Right renal cortex interstitium (tissue), 3 donors: ENCODE measurements around the gene TADA1. TPM values are rescaled to one million over a fixed set of nuclear protein-coding genes. Genes with fewer than 3 reads are reported as not detected.
"Not testable (repeated sequence)": the region's sequence is repeated elsewhere in the genome, so short reads cannot be mapped to it uniquely, and the experiment has no call there.

Source experiments
- DNase-seq, 3 donors: peaks; one replicate each; pipeline ENCODE4 v3.0.0-alpha.2; 2013; ENCODE audit warnings: low read depth in 3 of 3, low spot score in 2 of 3
- polyA plus RNA-seq, 3 donors: library from polyadenylated mRNA; unstranded; fragments of 120-200 nt; gene quantifications; one replicate each; pipeline ENCODE4 v1.2.1, GENCODE V29; 2013; ENCODE audit not compliant: insufficient read length in 3 of 3

Gene TADA1
- polyA plus RNA-seq, 3 donors, result 25.9 to 28.0 (median 27.5) TPM

DNA sequence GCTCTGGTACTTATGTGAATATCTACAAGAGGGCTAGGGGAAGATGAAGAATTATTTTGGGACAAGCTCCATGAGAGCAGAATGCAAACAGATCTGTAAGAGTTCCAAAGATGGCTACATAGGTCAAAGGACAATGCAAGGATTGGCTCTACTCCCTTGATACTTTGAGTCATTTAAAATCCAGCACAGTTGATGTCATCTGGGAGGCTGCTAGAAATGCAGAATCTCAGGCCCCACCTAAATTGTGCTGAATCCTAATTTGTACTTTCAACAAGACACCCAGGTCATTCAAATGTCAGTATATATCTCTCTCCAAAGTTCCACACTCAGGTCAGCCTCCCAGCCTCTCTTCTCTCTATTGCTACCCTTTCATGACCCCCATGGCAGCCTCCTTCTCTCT is 23.7 kb upstream of the TADA1 start:
- DNase-seq, result no peak

DNA sequence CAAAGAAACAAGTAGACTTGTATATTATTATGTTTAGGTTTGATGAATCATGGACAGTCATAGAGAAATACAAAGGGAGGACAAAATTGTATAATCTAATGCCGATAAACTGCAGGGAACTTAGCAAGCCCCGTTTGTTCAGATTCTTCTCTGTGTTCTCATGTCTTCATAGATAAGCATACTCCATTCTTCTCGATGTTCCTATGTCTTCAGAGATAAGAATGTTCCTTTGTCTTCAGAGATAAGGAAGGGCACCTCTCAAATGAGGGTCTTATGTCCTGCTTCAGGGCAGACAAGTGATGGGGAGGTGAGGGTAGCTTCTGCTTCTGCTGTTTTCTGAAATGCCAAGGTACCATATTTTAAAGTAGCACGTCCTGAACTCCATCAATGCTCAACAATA is 19.7 kb upstream of the TADA1 start:
- DNase-seq, result no peak

DNA sequence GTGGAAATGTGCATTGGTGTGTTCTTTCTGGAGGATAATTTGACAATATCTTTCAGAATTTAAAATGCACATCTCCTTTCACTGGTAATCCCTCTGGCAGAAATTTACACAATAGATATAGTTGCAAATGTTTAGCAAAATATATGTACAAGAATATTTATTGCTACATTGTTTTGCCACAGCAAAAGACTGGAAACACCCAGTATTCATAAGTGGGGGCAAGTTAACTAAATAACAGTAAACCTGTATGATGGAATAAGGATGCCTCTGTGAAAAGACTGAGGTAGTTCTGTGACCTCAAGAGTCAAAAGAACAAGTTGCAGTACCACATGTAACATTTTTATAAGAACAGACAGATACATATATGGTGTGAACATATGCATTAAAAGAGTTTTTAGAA is 13.7 kb upstream of the TADA1 start:
- DNase-seq, result no peak

DNA sequence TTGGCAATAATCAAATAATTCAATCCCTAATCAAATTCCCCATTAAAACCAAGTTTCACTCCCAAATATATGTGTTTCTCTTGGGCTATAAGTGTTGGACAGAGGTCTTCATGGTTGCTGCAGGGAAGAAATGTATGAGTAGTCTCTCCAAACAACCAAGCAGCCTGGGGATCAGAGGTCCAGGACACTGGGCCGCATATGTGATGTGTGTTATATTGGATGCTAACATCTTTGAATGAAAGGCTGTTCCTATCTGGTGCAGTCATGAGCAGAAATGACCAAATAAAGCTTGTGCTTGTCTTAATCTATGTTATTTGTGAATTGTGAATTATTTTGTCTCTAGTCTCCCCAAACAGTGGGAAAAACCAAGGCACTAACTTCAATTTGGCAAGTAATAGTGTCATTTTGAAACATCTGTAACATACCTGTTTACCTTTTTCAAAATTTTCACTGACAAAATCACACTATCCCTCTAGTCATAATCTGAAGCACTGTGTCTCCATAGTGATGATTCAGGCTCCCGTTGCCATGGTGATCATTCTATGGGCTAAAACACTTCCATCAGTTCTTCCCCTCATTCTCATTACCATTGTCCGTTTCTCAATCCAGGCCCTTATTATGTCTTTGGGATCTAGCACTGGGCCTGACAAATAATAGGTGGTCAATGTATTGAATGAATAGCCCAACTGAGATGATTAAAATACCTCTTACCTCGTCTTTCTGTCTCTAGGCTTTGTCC is 12.5 kb upstream of the TADA1 start:
- no peak for DNase-seq

DNA sequence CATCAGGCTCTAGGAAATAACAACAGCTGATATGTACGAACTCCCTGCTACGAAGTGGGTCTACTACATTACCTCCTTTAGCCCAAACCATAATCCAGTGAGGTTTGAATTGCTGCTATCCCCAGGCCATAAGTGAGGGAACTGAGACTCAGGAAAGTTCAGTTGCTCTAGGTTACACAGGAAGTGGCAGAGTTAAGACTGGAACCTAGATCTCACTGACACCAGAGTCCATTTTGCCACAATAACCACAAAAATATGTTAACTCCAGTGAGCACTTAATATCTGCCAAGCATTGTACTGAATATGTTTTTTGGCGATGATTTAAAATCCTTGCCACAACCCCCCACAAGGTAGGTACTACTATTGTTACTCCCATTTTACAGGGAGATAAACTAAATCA is 8.9 kb upstream of the TADA1 start:
- no peak for DNase-seq

DNA sequence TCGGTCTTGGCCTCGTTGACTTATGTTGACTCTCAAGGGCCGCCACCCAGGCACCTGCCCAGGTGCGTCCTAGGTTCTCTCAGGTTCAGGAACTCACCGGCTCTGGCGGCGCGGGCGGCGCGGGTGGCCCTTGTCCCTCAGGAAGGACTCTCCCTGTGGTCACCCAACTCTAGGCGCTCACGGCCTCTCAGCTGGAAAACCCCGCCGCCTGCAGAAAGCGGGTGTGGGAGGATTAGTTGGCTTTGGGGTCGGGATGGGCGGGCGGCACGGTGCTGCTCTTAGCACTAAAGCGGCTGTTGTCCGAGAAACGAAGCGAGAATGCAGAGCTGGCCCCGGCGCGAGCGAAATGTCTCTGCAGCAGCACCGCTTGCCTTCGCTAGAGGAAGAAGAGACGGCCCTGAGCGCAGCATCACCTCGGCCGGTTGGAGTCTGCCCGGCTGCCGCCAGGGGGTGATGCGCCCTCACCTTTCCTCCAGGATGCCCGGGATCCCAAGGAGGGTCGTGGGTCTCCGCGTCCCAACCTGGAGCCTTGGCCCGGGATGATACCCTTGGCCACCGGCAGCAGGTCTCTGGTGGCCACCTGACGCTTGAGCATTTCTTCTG is 8.1 kb upstream of the TADA1 start:
- DNase-seq, result peak in 1 of 3 donors; percentile 23

DNA sequence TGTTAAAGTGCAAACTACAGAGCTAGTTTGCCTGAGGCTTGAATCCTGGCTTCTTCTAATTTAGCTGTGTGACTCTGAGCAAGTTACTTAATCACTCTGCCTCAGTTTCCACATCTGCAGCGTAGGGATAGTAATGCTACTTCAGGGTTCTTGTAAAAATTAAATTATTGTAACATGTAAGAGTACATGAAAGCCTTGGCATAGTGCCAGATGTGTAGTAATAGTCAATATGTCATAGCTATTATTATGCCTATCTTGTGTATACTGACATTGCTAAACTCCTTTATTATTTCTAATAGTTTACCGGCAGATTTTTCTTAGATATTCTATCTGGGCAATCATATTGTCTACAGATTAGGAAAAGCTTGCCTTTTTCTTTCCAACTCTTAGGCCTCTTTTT is 6.8 kb upstream of the TADA1 start:
- DNase-seq, result no peak

DNA sequence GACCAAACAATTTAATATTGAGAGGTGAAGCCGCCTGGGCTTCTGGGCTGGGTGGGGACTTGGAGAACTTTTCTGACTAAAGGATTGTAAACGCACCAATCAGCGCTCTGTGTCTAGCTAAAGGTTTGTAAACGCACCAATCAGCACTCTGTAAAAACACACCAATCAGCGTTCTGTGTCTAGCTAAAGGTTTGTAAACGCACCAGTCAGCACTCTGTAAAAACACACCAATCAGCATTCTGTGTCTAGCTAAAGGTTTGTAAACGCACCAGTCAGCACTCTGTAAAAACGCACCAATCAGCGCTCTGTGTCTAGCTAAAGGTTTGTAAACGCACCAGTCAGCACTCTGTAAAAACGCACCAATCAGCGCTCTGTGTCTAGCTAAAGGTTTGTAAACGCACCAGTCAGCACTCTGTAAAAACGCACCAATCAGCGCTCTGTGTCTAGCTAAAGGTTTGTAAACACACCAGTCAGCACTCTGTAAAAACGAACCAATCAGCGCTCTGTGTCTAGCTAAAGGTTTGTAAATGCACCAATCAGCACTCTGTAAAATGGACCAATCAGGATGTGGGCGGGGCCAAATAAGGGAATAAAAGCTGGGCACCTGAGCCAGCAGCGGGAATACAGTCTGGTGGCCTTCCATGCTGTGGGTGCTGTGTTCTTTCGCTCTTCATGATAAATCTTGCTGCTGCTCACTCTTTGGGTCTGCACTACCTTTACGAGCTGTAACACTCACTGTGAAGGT is 2.3 kb upstream of the TADA1 start:
- not testable (repeated sequence) for DNase-seq

DNA sequence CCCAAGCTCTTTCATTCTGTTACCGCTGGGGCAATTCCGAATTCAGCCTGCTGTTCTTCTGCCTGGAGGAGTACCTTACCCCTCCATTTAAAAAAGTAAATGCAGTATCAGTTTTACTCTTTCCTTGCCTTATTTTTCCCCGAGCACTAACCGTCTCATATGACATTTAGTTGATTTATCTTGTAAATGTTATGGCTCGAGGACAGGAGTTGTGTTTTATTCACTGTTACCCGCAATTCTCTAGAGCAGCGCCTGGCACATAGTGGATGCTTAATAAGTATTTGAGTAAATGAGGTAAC is 425 bp upstream of the TADA1 start:
- DNase-seq, result no peak

DNA sequence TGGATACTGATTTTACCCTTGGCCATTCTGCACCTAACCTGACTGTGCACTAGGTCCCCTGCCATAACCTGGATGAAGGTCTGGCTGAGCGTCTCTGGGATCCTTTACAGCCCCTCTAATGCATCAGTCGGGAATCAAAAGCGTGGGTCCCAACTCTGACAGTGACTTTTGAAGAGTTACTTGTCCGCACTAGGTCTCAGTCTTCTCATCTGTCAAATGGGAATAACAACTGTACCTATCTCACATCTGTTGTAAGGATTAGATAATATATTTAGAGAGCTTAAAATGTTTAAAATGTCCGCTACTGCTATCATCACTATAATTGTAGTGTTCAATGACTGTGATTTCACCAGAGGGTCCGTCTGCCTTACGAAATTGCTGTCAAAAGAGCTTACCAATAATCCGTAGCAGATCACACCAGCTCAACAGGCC is 746 bp downstream of the TADA1 start:
- peak in 1 of 3 donors; percentile 10 for DNase-seq

DNA sequence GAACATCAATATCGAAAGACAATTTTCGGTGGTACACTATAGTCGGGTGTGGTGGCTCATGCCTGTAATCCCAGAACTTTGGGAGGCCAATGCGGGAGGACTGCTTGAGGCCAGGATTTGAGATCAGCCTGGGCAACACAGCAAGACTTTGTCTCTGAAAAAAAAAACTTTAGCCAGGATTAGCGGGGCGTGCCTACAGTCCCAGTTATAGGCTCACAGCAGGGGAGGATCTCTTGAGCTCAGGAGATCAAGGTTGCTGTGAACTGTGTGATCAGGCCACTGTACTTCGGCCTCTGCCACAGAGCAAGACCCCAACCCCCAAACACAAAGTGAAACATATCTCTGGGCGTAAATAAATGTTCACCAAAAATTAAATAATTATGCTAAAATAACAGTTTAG is 1.6 kb downstream of the TADA1 start:
- no peak for DNase-seq

DNA sequence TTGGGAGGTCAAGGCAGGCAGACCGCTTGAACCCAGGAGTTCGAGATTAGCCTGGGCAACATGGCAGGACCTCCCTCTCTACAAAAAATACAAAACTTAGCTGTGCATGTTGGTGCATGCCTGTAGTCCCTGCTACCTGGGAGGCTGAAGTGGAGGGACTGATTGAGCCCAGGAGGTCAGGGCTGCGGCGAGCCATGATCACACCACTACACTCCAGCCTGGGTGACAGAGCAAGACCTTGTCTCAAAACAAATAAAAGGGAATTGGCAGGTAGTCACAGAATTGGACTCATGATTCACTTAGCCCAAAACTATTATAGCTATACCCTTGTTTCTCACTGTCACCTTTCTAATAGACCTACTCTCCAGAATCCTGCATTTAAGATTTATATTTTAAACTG is 5.5 kb downstream of the TADA1 start:
- DNase-seq, result no peak

DNA sequence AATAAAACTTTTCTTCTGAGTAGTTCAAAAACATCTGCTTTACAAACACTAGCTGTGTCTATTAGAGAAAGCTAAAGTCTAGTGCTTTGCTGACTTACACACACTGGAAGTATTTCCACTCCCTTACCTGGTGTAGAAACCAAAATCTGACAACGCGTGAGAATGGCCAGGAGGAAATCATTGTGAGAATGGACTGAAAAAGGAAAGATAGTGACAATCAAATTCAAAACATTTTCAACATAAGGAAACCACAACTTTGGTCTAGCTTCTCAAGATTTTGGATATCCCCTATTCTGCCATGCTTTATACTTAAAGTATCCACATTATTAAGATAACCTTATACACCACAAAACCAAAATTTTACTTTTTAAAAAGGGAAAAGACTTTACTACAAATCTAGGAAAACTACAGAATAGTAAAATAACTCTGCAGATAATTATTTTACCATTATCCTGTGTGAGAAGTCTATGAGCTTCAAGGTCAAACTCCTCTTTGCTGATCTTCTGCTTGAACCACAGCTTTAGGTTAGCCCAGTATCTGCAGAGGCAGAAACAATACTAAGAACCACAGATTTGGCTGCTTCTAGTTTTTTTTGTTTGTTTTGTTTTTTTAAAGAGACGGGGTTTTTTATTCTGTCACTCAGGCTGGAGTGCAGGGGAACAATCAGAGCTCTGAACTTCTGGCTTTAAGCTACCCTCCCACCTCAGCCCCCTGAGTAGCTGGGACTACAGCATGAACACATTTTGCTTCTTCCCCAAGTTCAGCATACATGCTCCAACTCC is 6.6 kb downstream of the TADA1 start:
- no peak for DNase-seq

DNA sequence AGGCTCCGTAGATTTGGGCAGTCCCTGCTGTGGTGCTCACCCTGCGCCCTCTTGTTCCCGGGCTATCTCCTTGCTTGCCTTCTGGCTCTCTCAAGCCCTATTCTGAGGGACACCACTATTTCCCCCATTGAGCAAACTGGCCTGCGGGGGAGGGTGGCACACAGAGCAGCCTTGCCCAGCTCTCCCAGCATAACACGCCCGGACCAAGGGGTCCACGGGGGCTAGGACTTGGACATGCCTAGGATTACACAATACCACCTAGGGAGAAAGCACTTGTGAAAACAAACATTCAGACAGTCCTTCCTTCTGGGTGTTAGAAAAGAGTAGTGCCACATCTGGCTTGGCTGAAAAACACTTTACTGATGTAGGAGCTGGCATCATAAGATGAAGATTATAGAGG is 7.4 kb downstream of the TADA1 start:
- DNase-seq, result no peak

DNA sequence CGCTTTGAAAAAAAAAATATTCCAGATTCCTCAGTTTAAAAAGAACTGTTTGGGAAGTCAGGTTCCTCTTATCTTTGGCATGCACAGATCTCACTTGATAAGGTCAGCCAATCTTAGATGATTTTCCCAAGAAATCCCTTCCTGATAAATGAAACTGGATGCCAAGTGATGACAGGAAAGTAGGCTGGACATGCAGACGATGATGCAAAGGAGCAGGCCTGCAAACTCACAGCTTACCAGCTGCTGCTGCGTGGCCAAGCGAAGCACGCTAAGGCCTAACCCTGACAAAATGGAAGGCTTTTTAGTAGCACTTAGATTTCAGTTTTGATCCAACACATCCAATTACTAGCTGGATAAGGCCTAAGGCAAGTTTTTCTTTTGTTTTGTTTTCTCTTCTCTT is 10.1 kb downstream of the TADA1 start:
- DNase-seq, result no peak

DNA sequence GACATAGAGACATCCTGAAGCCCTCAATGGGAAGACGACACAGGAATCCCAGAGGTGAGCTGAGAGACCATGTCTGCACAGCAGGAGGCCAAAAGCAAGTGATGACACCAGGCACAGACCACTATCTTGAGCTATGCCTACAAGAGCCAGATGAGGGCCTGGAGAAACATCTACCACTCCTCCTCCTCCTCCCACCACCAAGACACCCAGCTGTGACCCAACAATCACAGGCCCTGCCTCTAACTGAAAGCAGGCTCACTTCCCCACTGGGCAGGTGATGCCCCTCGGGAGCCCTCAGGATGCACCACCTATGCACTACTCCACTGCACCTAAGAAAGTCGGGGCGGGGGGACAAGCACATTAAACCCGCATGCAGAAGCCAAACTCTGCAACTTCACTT is 16.5 kb downstream of the TADA1 start:
- DNase-seq, result no peak

DNA sequence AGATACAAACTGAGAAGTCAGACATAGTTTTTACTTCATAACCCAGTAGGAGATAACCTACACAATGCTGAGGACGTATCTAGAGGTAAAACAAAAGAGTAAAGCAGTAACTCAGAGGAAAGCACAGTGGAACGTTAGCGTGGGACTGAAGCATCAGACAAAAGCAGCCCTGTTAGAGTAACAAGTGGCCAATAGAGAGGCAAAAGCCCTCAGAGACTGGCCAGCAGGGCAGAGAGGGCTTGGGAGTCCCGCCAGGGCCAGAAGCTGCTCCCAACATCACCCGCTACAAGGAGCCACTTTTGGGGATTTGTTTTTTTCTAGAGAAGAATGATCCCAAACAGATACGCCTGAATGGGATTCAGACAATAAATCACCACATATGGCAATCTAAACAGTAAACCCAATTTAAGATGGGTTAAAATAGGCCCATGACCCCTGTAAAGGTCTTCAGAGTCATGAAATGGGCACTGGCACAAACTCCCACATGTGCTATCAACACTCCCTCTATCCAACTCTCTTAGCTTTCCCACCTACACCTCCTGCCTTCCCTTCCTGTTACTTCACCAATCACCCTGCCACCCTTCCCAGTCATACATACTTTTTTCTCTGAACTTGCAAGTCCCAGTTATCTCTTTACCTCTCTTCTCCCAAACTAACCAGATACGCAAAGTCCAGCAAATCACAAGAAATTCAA is 17.2 kb downstream of the TADA1 start:
- DNase-seq, result no peak

DNA sequence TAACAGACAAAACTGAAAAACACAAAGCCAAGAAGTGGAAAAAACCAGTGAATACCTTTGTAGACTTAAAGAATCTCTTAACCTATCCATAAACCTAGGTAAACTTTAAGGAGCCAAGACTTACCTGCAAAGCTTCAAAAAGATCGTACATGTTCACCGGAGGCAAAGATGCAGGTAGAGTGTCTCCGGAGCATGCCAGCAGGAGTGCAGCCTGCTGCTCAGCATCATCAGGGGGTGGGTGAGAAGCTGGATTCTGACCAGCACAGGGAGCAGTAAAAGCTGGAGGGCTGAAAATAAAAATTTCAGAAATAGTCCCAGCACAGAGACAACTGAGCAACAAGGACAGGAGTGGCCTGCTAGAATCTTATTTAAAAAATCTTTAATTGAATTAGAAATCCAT is 18.1 kb downstream of the TADA1 start:
- DNase-seq, result no peak

DNA sequence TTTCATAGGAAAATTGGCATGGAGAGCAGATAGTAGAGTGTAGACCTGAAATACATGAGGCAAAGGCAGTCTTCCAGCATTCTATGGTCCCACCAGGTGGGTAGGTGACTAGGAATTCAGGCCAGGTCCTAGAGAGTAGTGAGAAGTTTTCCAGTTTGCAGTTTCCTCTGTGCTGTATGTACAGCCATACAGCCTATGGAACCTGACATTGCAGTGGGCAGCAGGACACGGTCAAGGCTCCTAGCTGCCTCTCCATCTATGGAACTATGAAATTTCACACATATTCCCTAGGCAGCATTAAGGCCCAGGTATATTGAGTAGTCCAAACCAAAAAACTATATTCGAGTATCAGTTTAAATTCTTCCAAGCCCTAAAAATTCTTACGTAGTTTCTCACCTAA is 20.5 kb downstream of the TADA1 start:
- DNase-seq, result no peak

DNA sequence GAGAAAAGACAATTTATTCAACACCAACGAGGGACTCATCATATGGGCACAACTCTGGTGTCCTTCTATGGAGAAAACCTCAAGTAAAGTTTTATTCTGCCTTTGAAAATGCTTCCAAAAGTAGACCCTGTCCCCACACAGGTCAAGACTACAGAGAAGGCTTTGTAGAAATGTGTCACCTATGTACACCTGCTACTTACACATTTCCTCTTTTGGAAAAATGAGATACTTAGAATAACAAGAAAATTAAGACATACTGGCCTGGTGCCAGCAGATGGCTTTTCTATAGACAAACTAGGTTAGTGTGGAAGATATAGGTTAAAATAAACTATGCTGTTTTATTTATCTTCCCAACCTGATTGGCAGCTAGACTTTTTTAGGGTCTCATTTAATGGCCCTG is 23.1 kb downstream of the TADA1 start:
- DNase-seq, result no peak

DNA sequence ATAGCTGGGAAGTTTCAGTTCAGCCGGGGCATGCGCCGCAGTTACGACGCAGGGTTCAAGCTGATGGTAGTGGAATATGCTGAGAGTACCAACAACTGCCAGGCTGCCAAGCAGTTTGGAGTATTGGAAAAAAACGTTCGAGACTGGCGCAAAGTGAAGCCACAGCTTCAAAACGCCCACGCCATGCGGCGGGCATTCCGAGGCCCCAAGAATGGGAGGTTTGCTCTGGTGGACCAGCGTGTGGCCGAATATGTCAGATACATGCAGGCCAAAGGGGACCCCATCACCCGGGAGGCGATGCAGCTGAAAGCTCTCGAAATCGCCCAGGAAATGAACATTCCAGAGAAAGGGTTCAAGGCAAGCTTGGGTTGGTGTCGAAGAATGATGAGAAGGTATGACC is 26.9 kb downstream of the TADA1 start:
- no peak for DNase-seq
